ENCODE measurements around the gene KIF5B.

DNA sequence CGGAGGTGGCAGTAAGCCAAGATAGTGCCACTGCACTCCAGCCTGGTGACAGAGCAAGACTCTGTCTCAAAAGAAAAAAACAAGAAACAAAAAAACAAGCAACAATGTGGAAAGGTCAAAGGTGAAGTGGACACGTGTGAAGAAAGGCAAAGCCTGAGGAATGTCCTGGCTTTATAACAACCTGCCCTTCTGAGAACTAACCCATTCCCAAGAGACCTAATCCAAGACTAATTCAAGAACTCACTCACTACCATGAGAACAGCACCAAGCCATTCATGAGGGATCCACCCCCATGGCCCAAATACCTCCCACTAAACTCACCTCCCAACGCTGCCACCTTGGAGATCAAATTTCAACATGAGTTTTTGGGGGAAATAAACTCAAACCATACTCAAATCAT lies 47.5 kb upstream of the KIF5B start:
- TF ChIP-seq JUND (IDR thresholded peaks at IDR 0.05) = no peak
- no peak for TF ChIP-seq FOXA2 (IDR thresholded peaks at IDR 0.05)

Data from liver (tissue), 2 donors.